ENCODE measurements around the gene CATSPERB. TPM values are rescaled to one million over a fixed set of nuclear protein-coding genes. Genes with fewer than 3 reads are reported as not detected.

The CATSPERB gene, protein sequence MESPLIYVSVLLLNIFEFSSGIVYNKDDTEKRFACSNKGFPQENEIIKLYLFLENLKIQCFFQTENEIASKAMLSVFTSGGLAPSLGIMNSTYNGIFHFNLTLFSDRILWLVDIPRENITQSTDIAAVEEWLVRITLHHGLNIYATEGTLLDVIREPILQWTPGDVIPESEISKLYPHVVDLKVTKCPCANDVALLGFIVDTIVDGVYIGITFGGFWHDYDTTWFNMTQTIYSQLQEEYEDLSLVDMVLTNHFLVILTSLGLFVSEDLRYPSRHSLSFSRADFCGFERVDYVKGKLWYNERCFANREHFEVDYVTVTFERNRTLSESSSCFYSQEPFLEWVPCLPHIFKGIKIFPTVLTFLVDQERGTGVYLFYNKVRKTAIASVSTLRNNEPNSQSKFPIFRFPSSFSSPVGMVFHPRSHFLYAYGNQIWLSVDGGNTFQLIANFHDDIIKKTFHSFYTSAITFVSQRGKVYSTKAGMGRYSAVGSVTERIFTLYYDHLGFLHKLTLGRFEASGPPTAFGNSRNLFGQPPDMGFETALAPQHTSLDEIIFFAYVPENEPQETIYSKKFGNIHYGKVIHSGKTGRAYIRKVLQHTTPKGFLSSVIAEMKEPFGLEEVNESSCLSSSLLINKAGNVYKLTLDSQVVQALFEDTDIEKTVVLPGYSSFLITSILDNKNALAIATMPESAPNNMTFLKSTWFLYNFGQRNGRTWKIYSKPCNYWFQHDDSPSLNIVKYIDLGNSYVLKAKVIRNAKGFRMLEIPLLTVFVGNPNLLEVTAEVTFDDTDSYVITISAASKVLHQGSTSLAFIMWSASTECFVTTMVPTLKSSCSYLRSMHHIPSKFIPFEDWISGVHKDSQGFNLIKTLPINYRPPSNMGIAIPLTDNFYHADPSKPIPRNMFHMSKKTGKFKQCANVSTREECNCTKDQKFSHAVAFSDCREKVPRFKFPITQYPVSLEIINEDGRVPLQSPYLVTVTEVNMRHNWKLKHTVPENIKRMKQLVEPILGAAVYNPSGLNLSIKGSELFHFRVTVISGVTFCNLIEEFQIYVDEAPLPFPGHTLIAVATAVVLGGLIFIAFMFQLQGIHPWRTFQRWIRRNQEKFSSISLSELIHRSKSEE
- polyA plus RNA-seq (2013, experiment 1 of 2), result not detected
- not detected for polyA plus RNA-seq (2013, experiment 2 of 2)

DNA sequence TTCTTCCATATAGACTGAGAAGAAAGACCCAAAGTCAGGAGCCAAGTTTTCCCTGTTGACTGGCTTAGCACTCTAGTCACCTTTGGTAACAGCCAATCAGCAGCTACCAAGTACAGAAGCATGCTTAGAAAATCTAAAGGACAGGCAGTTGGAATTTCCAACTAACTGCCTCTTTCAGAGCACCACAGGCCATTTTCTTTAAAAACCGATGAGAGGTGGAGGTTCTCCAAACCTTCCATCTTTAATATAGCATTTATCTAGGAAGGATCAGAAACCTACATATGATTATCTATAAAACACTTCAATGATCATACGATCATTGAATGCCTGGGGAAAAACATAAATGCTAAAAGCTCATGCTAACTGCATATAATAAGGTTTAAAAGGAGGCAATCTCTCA lies at the start of gene CATSPERB:
CATSPERB (minus strand) TSS at position 101 of the 400 bp plus-strand sequence. CDS start 2,607 bp downstream, outside the sequence.
- WGBS, 2 donors (ENCODE audit: extremely low coverage in 2 of 2, insufficient read length in 2 of 2, insufficient replicate concordance in 1 of 2), result no CpG with 5 or more reads among the region's 2 CpGs
- Histone ChIP-seq H3K4ac (ENCODE audit: low read length) (no peak within 1 kb of the TSS), H3K23ac (ENCODE audit: low read depth, low read length, poor library complexity) (no peak within 1 kb of the TSS), H3K27ac (replicated peaks; ENCODE audit: low read length) (no peak within 1 kb of the TSS), H3K9ac (ENCODE audit: low read depth, low read length, poor library complexity) (no peak within 1 kb of the TSS), H3K4me3 (ENCODE audit: low read length in 2 of 2) (no peak within 1 kb of the TSS), H2AFZ (ENCODE audit: low read length) (no peak within 1 kb of the TSS), H3K79me1 (ENCODE audit: low read depth, low read length) (no peaks in the 10 kb centered on the region), H3K4me2 (ENCODE audit: insufficient read depth, low read length, poor library complexity, severe bottlenecking) (no peak within 1 kb of the TSS), H3K9me3 (replicated peaks in 1 of 2; ENCODE audit: control insufficient read depth in 2 of 2, insufficient read depth in 1 of 2, low read depth in 1 of 2, low read length in 2 of 2) (no peaks in the 10 kb centered on the region), H2BK15ac (ENCODE audit: low read length) (no peak within 1 kb of the TSS), H2BK12ac (ENCODE audit: low read length) (no peak within 1 kb of the TSS), H2AK5ac (ENCODE audit: low read depth, low read length) (no peak within 1 kb of the TSS), H4K91ac (ENCODE audit: low read depth, low read length, poor library complexity) (no peak within 1 kb of the TSS), H2BK5ac (ENCODE audit: low read length) (no peak within 1 kb of the TSS), H3K4me1 (ENCODE audit: control insufficient read depth in 2 of 2, insufficient read depth in 1 of 2, low read depth in 1 of 2, low read length in 2 of 2) (peaks cover 0 to 5% of the 10 kb centered on the region in 2 donors), H3K14ac (ENCODE audit: low read length) (no peak within 1 kb of the TSS), H4K8ac (ENCODE audit: low read depth, low read length) (no peak within 1 kb of the TSS), H3K27me3 (ENCODE audit: control insufficient read depth in 3 of 3, insufficient read depth in 3 of 3, low read depth in 1 of 3, low read length in 3 of 3) (no peaks in the 10 kb centered on the region), H2BK120ac (ENCODE audit: low read depth, low read length) (no peak within 1 kb of the TSS), H3K36me3 (replicated peaks in 1 of 2; ENCODE audit: control insufficient read depth in 2 of 2, insufficient read depth in 2 of 2, low read length in 2 of 2) (no peaks in the 10 kb centered on the region), H3K18ac (ENCODE audit: low read length) (no peak within 1 kb of the TSS)
- DNase-seq (ENCODE audit: low spot score), result no peak

DNA sequence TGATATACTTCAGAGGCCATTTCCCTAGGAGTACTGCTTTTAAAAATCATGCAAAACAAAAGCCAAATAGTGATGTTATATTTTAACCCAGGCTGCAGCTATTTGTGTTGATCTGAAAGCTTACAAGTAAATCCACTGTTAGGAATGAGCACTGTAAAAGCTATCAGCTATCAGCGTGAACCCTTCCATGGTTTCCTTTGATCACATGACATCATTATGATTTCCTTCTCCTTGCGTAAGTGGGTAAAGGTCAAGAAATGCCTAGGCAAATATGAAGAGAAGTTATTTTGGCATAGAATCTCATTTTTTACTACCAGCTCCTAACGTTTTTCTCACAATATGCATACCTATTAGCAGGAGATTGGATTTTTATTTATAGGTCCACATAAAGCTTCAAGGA lies 48.6 kb upstream of the CATSPERB start:
- Histone ChIP-seq H3K79me1 (ENCODE audit: low read depth, low read length) (no peaks in the 10 kb centered on the region), H3K9ac (ENCODE audit: low read depth, low read length, poor library complexity) (no peak overlapping the region), H3K27ac (replicated peaks; ENCODE audit: low read length) (no peak overlapping the region), H3K36me3 (replicated peaks in 1 of 2; ENCODE audit: control insufficient read depth in 2 of 2, insufficient read depth in 2 of 2, low read length in 2 of 2) (no peaks in the 10 kb centered on the region), H4K8ac (ENCODE audit: low read depth, low read length) (no peak overlapping the region), H2BK12ac (ENCODE audit: low read length) (no peak overlapping the region), H2BK15ac (ENCODE audit: low read length) (no peak overlapping the region), H3K4me3 (ENCODE audit: low read length in 2 of 2) (no peak overlapping the region), H3K27me3 (ENCODE audit: control insufficient read depth in 3 of 3, insufficient read depth in 3 of 3, low read depth in 1 of 3, low read length in 3 of 3) (no peaks in the 10 kb centered on the region), H3K9me3 (replicated peaks in 1 of 2; ENCODE audit: control insufficient read depth in 2 of 2, insufficient read depth in 1 of 2, low read depth in 1 of 2, low read length in 2 of 2) (no peaks in the 10 kb centered on the region), H2AFZ (ENCODE audit: low read length) (no peak overlapping the region), H2BK120ac (ENCODE audit: low read depth, low read length) (no peak overlapping the region), H3K23ac (ENCODE audit: low read depth, low read length, poor library complexity) (no peak overlapping the region), H3K14ac (ENCODE audit: low read length) (no peak overlapping the region), H4K91ac (ENCODE audit: low read depth, low read length, poor library complexity) (no peak overlapping the region), H3K4ac (ENCODE audit: low read length) (no peak overlapping the region), H2AK5ac (ENCODE audit: low read depth, low read length) (no peak overlapping the region), H3K4me2 (ENCODE audit: insufficient read depth, low read length, poor library complexity, severe bottlenecking) (no peak overlapping the region), H3K4me1 (ENCODE audit: control insufficient read depth in 2 of 2, insufficient read depth in 1 of 2, low read depth in 1 of 2, low read length in 2 of 2) (peaks cover 0 to 4% of the 10 kb centered on the region in 2 donors), H3K18ac (ENCODE audit: low read length) (no peak overlapping the region), H2BK5ac (ENCODE audit: low read length) (no peak overlapping the region)
- WGBS, 2 donors (ENCODE audit: extremely low coverage in 2 of 2, insufficient read length in 2 of 2, insufficient replicate concordance in 1 of 2), result no CpG with 5 or more reads among the region's 3 CpGs
- no peak for DNase-seq (ENCODE audit: low spot score)

DNA sequence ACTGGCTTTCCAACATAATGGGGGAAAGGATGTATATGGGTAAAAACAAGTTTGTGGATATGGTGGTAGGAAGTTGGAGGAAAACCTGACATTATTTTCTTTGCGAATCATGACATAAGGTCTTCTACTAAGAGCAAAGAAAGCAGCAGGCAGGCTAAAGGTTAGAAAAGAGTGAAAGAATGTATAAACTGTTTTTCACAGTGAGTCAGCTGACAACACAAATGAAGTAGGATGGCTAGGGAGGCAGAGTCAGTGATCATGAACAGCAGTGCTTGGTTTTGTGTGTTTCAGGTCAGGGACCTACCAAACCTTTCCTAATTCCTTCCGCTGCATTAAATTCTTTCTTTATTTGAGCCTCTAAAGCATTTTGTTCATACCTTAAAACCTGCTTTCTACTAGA lies 46.3 kb upstream of the CATSPERB start:
- Histone ChIP-seq H4K8ac (ENCODE audit: low read depth, low read length) (no peak overlapping the region), H3K4me3 (ENCODE audit: low read length in 2 of 2) (no peak overlapping the region), H3K79me1 (ENCODE audit: low read depth, low read length) (no peaks in the 10 kb centered on the region), H2AFZ (ENCODE audit: low read length) (no peak overlapping the region), H4K91ac (ENCODE audit: low read depth, low read length, poor library complexity) (no peak overlapping the region), H3K4ac (ENCODE audit: low read length) (no peak overlapping the region), H2BK15ac (ENCODE audit: low read length) (no peak overlapping the region), H2BK12ac (ENCODE audit: low read length) (no peak overlapping the region), H3K9ac (ENCODE audit: low read depth, low read length, poor library complexity) (no peak overlapping the region), H3K27ac (replicated peaks; ENCODE audit: low read length) (peak overlapping the region; percentile 33), H2AK5ac (ENCODE audit: low read depth, low read length) (no peak overlapping the region), H3K23ac (ENCODE audit: low read depth, low read length, poor library complexity) (no peak overlapping the region), H3K18ac (ENCODE audit: low read length) (no peak overlapping the region), H3K4me1 (ENCODE audit: control insufficient read depth in 2 of 2, insufficient read depth in 1 of 2, low read depth in 1 of 2, low read length in 2 of 2) (peaks cover 0 to 4% of the 10 kb centered on the region in 2 donors), H3K36me3 (replicated peaks in 1 of 2; ENCODE audit: control insufficient read depth in 2 of 2, insufficient read depth in 2 of 2, low read length in 2 of 2) (no peaks in the 10 kb centered on the region), H3K27me3 (ENCODE audit: control insufficient read depth in 3 of 3, insufficient read depth in 3 of 3, low read depth in 1 of 3, low read length in 3 of 3) (no peaks in the 10 kb centered on the region), H2BK5ac (ENCODE audit: low read length) (no peak overlapping the region), H3K9me3 (replicated peaks in 1 of 2; ENCODE audit: control insufficient read depth in 2 of 2, insufficient read depth in 1 of 2, low read depth in 1 of 2, low read length in 2 of 2) (no peaks in the 10 kb centered on the region), H3K14ac (ENCODE audit: low read length) (no peak overlapping the region), H3K4me2 (ENCODE audit: insufficient read depth, low read length, poor library complexity, severe bottlenecking) (no peak overlapping the region), H2BK120ac (ENCODE audit: low read depth, low read length) (no peak overlapping the region)
- no peak for DNase-seq (ENCODE audit: low spot score)
- WGBS, 2 donors (ENCODE audit: extremely low coverage in 2 of 2, insufficient read length in 2 of 2, insufficient replicate concordance in 1 of 2), result no CpG with 5 or more reads among the region's 2 CpGs
